ENCODE data around the gene DDX1. TPM values are rescaled to one million over a fixed set of nuclear protein-coding genes. Genes with fewer than 3 reads are reported as not detected.

The DDX1 gene
- total and polyA plus RNA-seq, 9 of the 15 experiments (the other 6 are each of a cell fraction or from before 2014, with no cell fraction given): 116 to 277 (median 232) TPM

DNA sequence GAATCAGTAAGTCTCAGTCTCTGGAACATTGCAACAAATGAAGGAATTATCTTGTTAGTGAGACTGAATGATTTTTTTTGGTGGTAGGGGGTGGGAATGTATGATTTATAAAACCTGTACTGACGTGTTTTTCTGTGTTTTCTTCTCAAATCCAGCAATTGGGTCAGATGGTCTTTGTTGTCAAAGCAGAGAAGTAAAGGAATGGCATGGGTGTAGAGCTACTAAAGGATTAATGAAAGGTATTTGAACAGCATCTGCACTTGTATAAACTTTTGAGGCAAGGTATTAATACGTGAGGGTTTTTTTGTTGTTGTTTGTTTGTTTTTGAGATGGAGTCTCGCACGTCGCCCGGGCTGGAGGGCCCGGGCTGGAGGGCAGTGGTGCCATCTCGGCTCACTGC is 10.7 kb downstream of the DDX1 start (continued):
- TF ChIP-seq CEBPZ (IDR thresholded peaks at IDR 0.05; ENCODE audit: borderline replicate concordance, low read depth, low read length) (no peak), OTX1 (CRISPR knock-in tag; IDR thresholded peaks at IDR 0.05) (no peak), TARDBP (IDR thresholded peaks at IDR 0.05) (no peak), RCOR1 (IDR thresholded peaks at IDR 0.05; ENCODE audit: borderline replicate concordance in 1 of 2, low read depth in 2 of 2, low read length in 2 of 2) (no peak), GTF2E2 (tag; IDR thresholded peaks at IDR 0.05) (no peak), ZNF324 (CRISPR knock-in tag; IDR thresholded peaks at IDR 0.05) (no peak), CREB1 (IDR thresholded peaks at IDR 0.05) (no peak), CREB1 (CRISPR knock-in tag; IDR thresholded peaks at IDR 0.05) (no peak), ZNF239 (CRISPR knock-in tag; IDR thresholded peaks at IDR 0.05) (no peak)
- TF ChIP-seq, protein P1, sequence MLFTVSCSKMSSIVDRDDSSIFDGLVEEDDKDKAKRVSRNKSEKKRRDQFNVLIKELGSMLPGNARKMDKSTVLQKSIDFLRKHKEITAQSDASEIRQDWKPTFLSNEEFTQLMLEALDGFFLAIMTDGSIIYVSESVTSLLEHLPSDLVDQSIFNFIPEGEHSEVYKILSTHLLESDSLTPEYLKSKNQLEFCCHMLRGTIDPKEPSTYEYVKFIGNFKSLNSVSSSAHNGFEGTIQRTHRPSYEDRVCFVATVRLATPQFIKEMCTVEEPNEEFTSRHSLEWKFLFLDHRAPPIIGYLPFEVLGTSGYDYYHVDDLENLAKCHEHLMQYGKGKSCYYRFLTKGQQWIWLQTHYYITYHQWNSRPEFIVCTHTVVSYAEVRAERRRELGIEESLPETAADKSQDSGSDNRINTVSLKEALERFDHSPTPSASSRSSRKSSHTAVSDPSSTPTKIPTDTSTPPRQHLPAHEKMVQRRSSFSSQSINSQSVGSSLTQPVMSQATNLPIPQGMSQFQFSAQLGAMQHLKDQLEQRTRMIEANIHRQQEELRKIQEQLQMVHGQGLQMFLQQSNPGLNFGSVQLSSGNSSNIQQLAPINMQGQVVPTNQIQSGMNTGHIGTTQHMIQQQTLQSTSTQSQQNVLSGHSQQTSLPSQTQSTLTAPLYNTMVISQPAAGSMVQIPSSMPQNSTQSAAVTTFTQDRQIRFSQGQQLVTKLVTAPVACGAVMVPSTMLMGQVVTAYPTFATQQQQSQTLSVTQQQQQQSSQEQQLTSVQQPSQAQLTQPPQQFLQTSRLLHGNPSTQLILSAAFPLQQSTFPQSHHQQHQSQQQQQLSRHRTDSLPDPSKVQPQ (CRISPR knock-in tag; IDR thresholded peaks at IDR 0.05; ENCODE audit: borderline replicate concordance): no peak

Data from K562 (cell line).